ENCODE measurements around the gene BOD1.

- TF ChIP-seq, protein P1, sequence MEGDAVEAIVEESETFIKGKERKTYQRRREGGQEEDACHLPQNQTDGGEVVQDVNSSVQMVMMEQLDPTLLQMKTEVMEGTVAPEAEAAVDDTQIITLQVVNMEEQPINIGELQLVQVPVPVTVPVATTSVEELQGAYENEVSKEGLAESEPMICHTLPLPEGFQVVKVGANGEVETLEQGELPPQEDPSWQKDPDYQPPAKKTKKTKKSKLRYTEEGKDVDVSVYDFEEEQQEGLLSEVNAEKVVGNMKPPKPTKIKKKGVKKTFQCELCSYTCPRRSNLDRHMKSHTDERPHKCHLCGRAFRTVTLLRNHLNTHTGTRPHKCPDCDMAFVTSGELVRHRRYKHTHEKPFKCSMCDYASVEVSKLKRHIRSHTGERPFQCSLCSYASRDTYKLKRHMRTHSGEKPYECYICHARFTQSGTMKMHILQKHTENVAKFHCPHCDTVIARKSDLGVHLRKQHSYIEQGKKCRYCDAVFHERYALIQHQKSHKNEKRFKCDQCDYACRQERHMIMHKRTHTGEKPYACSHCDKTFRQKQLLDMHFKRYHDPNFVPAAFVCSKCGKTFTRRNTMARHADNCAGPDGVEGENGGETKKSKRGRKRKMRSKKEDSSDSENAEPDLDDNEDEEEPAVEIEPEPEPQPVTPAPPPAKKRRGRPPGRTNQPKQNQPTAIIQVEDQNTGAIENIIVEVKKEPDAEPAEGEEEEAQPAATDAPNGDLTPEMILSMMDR (IDR thresholded peaks at IDR 0.05), result no peak
- TF ChIP-seq POLR2A (IDR thresholded peaks at IDR 0.05), result no peak
- TF ChIP-seq POLR2AphosphoS5 (IDR thresholded peaks at IDR 0.05), result no peak
These were observed 39.3 kb downstream of the BOD1 start for GRCh38 chr5:173577166-173577565.

All from prostate gland (tissue), 2 donors.